GM18519 (cell line): ENCODE results near the gene DOC2A.
"Not testable (repeated sequence)": the region's sequence is repeated elsewhere in the genome, so short reads cannot be mapped to it uniquely, and the experiment has no call there.

ENCODE experiments used
- ATAC-seq: cut with Tn5 transposase; IDR thresholded peaks from one replicate; pipeline ENCODE4 v1.9.1; 2021; ENCODE audit warnings: mild to moderate bottlenecking, moderate library complexity; ENCODE audit not compliant: unreplicated experiment, low FRiP score

DOC2A gene

DNA sequence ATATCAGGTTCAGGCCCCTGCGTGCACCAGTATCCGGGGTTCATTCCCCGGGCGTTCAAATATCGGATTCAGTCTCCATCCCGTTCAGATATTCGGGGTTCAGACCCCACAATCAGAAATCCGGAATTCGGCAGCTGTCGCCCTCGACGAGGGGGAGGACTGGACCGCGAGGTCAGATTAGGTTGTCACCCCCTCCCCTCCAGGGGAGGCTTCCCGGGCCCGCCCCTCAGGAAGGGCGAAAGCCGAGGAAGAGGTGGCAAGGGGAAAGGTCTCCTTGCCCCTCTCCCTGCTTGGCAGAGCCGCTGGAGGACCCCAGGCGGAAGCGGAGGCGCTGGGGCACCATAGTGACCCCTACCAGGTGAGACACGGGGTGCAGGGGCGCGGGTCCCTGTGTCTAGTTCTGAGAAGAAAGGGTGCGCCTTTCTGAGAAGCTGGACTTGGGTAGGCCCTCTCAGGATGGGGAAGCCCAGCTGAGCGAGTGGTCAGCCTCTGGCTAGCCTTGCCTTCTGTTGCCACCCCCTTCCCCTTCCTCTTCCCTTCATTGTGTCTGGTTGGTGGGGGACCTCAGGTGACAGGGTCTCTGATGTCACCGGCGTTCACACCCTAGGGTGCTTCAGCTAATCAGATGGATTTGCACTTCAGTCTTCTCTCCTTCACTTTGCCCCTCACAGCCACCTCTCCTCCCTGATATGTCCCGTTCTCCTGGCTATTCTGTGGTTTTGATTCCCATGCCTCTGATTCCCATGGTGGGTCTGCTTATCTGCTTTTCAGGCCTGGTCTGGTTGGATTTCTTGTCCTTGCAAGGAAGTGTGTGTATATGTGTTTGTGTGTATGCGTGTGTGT lies 36.3 kb downstream of the DOC2A start:
- ATAC-seq: no peak

DNA sequence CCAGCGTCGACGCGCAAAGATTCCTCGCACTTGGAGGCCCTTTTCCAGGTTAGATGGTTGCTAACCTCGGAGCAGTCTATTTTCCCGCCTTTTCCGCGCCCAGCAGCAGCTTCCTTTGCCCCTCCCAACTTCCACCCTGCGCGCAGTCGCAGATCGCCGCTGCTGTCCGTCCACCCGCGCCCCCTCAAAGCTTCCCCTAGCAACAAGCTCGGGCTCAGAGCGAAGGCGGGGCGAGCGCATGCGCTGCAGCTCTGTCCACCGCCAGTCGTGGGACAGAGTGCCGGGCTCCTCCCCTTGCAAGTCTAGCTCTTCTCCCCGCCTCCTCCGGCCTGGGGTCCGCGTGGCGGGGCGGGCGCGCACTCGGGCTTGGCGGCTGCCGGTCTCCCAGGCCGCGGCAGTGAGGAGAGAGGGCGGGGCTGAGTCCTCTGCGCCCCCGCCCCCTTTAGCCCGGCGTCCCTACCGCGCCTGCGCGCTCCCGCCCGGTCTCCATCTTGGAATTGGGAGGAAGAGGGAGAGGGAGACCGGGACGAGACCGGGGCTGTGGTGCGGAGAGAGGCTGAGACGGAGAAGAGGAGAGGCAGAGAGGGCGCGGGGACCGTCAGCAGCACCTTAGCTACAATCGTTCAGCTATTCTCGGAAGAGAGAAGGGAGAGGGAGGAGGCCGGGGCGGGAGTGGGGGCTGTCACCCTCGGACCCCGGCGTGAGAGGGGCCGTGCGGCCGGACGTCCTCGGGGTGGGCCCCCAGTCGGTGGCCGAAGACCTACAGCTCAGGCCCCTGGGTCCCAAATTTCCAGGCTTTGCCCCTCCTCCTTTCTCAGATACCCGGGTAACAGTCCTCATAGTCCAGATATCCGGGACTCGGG lies 37.2 kb downstream of the DOC2A start, which contains the start of gene TAOK2:
Gene TAOK2 (plus strand): TSS at position 485 of the 863 bp plus-strand sequence. CDS start 3,905 bp downstream, outside the sequence.
- peak; percentile 68 for ATAC-seq

DNA sequence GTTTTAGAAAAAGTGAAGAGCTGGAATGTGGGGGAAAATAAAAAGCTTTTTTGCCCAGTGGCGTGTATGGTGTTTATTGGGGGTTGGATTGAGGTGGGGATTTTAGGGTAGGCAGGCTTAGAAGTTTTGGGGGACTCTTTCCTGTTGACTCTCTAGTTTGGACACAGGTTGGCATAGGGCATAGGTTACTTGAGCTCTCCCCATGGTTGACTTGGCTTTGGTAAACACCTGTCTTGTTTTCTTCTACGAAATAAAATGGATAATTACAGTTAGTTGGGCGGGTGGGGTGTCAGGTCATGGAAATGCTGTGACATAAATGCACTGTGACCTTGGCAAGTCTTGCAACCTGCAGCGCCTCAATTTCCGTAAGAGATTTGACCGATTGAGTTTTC lies 37.8 kb downstream of the DOC2A start:
- ATAC-seq: no peak

DNA sequence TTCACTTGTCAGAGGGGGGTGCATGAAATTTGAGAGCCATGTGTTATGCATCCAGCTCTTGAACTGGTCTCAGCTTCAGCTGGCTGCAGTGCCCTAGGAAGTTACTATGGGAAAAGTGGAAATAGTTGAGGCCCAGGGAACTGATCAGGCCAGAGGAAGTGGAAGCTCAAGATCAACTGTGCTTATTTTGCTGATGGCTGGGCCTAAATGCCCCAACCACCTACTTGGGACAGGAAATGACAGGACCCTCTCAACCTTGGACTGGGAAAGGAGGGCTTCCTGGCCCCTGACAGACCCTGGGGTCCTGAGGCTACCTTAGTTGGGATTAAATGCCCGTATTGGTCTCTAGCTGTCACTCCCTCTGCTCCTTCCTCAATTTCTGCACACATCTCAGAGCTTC lies 38.3 kb downstream of the DOC2A start:
- no peak for ATAC-seq

DNA sequence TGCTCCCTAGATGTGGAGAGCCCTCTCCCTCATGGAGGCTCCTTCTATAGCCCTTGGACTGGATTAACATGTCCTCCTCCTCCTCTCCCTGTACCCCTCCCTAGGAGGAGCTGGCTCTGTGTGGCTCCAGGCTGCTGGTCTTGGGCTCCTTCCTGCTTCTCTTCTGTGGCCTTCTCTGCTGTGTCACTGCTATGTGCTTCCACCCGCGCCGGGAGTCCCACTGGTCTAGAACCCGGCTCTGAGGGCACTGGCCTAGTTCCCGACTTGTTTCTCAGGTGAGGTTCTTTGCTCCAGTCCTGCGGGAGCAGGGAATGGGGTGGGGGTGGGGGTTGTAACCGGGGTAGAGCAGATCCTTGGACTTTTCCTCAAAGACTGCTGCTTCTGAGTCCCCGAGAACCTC lies 39.5 kb downstream of the DOC2A start:
- ATAC-seq: no peak

DNA sequence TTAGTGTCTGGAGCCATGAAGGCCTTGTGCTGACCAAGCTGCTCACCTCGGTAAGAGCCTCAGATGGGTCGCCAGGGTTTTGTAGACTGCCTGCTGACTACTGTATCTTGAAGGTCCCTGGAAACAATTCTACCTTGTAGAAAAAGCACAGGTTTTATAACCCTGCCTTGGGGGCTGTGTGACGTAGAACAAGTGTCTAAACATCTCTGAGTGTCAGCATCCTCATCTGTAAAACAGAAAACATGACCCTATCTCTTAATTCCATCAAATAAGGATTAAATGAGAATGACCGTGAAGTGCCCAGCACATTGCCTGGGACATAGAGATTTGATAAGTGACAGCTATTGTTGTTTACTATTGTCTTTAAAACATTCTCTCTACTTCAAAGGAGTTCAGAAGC lies 42.6 kb downstream of the DOC2A start:
- no peak for ATAC-seq

DNA sequence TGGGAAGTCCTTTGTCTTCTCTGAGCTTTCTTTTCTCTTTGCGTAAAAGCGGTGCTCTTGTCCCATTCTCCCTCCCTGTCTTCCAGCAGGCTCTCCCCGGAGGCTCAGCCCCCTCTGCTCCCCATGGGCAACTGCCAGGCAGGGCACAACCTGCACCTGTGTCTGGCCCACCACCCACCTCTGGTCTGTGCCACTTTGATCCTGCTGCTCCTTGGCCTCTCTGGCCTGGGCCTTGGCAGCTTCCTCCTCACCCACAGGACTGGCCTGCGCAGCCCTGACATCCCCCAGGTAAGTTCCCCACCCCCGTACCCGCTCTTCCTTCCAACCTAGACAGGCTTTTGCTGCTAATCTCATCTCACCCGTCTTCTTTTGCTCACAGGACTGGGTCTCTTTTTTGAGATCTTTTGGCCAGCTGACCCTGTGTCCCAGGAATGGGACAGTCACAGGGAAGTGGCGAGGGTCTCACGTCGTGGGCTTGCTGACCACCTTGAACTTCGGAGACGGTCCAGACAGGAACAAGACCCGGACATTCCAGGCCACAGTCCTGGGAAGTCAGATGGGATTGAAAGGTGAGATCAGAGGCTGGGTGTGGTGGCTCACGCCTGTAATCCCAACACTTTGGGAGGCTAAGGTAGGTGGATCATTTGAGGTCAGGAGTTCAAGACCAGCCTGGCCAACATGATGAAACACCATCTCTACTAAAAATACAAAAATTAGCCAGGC lies 47.6 kb downstream of the DOC2A start:
- ATAC-seq: no peak

DNA sequence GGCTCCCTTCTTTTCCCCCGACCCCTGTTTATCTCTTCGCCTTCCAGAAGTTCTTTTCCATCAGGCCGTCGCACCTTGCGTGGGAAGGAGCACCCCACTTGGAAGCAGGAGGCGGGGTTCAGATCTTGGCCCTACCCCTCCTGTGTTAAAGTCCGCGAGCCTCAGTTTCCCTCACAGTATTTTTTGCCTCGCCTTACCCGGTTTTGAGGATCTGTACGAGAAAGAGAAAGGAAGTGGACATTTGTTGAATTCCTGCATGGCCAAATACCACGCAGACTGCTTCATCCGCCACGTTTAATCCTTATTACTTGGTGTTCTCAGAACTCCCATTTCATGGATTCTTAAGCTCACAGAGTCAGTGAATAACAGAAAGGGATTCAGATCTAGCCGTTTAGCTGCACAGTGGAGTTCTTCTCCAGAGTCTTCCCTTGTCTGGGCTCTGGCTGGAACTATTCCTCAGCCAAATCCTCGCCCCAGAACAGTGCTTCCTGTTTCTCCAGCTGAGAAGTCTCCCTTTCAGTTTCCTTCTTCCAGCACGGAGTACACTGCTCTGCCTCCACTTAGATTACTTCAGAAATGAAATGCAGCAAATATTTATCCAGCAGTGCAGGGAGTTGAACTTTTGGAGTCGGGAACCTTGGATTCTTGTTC lies 48.4 kb downstream of the DOC2A start:
- ATAC-seq: no peak

DNA sequence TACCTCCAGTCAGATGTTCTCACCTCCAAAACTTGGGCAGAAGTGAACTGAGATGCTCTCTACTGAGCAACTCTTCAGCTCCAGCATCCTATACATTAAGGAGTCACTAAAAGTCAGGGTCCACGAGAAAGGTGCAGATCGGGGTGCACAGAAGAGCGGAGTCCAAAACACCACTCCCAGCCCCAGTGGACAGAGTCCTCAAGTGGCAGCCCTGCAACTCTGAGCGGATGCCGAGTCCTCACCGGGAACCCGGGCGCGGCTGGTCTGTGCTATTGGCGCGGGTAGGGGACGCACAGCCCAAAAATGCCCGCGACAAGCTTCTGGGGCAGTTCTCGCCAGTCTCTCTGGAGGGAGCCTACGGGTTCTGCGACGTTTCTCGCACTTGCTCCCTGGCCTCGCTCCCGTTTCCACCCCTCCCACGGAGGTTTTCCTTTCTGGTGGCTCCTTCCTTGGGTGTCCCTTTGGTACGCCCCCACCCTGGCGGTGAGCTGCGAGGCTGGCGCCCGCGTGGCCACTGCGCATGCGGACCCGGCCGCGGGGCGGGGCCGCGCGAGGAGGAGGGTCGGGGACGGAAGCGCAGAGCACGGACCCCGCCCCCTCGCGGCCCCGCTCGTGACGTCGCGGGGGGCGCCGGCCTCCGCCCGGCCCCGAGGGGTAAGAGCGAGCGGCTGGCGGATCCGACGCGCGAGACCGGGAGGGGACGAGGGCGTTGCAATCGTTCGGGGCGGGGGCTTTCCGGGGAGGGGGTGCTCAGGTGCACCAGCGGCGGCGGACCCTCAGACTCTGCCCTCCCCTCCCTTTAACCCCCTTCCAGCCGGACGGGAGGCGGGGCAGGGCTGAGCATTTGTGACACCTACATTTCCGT lies 49.1 kb downstream of the DOC2A start, which contains the start of gene TMEM219:
Gene TMEM219 (plus strand): TSS at position 601 of the 865 bp plus-strand sequence. CDS start 1,065 bp downstream, outside the sequence.
- peak; percentile 73 for ATAC-seq

DNA sequence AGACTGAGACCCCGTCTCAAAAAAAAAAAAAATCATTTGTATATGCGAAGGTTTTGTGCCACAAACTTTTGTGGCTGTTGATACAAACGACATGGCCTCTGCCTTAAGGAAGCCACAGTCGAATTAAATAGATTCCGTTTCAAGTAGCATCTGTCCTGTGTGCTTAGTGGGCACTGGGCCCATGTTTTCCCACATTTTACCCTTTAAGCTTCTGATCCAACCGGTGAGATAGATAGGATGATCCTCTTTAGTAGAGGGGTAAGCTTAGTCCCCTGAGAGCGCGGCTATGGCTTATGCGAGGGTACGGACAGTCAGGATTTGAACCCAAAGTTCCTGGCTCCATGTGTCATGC lies 49.7 kb downstream of the DOC2A start:
- ATAC-seq: no peak

DNA sequence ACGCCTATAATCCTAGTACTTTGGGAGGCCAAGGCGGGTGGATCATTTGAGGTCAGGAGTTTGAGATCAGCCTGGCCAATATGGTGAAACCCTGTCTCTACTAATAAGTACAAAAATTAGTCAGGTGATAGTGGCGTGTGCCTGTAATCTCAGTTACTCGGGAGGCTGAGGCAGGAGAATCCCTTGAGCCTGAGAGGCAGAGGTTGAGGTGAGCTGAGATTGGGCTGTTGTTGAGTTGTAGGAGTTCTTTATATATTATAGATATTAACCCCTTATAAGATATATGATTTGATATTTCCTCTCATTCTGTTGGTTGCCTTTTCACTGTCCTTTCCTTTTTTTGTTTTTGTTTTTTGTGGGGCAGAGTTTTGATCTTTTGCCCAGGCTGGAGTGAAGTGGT lies 51.0 kb downstream of the DOC2A start:
- ATAC-seq: not testable (repeated sequence)

DNA sequence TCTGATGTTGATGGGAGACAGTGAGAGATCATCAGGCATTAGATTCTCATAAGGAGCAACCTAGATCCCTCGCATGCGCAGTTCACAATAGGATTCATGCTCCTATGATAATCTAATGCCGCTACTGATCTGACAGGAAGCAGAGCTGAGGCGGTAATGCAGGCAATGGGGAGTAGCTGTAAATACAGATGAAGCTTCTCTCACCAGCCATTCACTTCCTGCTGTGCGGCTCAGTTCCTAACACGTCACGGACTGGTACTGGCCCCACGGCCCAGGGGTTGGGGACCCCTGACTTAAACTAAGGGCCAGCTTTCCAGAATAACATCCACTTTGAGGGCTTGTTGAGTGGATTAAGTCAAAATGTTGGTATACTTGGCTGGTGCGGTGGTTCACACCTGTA lies 51.5 kb downstream of the DOC2A start:
- ATAC-seq: no peak

DNA sequence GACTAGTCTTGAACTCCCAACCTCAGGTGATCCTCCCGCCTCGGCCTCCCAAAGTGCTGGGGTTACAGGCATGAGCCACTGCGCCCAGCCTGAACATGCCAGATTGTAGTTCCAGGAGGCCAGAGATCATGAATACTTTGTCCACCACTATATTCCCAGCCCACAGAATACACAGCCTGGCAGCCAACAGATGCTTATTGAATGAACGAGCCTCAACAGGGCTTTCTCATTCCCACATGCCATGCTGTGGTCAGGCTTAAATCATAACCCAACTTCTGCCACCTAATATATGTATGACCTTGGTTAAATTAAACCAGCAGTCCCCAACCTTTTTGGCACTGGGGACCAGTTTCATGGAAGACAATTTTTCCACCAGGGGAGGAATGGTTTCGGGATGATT lies 52.1 kb downstream of the DOC2A start:
- ATAC-seq: no peak
